Ishikawa (cell line): ENCODE data around the gene PLN.

ENCODE experiments used
- CEBPB ChIP-seq: IDR thresholded peaks from 2 replicates; pipeline ENCODE4 v1.6.1; 2012
- RAD21 ChIP-seq: IDR thresholded peaks from 2 replicates; pipeline ENCODE4 v1.6.1; 2012; ENCODE audit warnings: low read depth
- TAF1 ChIP-seq: IDR thresholded peaks from 2 replicates; pipeline ENCODE4 v1.6.1; 2012; ENCODE audit warnings: low read depth, mild to moderate bottlenecking
- TCF12 ChIP-seq: IDR thresholded peaks from 2 replicates; pipeline ENCODE4 v1.6.1; 2012; ENCODE audit warnings: low read depth
- TEAD4 ChIP-seq: IDR thresholded peaks from 2 replicates; pipeline ENCODE4 v1.6.1; 2012
- YY1 ChIP-seq: IDR thresholded peaks from 2 replicates; pipeline ENCODE4 v1.6.1; 2012; ENCODE audit warnings: low read depth
- ZBTB7A ChIP-seq: IDR thresholded peaks from 2 replicates; pipeline ENCODE4 v1.6.1; 2012; ENCODE audit warnings: low read depth
- TF ChIP-seq, protein P1 (sequence below): IDR thresholded peaks from 2 replicates; pipeline ENCODE4 v1.6.1; 2012
- TF ChIP-seq, protein P2 (sequence below): IDR thresholded peaks from 2 replicates; pipeline ENCODE4 v1.6.1; 2012
- TF ChIP-seq, protein P3 (sequence below): IDR thresholded peaks from 2 replicates; pipeline ENCODE4 v1.6.1; 2012; ENCODE audit warnings: low read depth, mild to moderate bottlenecking

GRCh38 chr6:118544105-118544504 lies 4.0 kb upstream of the PLN start:
- no peak for TF ChIP-seq TEAD4
- TF ChIP-seq RAD21 = no peak
- TF ChIP-seq, protein P1, sequence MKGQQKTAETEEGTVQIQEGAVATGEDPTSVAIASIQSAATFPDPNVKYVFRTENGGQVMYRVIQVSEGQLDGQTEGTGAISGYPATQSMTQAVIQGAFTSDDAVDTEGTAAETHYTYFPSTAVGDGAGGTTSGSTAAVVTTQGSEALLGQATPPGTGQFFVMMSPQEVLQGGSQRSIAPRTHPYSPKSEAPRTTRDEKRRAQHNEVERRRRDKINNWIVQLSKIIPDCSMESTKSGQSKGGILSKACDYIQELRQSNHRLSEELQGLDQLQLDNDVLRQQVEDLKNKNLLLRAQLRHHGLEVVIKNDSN = no peak
- TF ChIP-seq YY1 = no peak
- TF ChIP-seq CEBPB = no peak
- TF ChIP-seq, protein P2, sequence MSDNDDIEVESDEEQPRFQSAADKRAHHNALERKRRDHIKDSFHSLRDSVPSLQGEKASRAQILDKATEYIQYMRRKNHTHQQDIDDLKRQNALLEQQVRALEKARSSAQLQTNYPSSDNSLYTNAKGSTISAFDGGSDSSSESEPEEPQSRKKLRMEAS = no peak
- TF ChIP-seq, protein P3, sequence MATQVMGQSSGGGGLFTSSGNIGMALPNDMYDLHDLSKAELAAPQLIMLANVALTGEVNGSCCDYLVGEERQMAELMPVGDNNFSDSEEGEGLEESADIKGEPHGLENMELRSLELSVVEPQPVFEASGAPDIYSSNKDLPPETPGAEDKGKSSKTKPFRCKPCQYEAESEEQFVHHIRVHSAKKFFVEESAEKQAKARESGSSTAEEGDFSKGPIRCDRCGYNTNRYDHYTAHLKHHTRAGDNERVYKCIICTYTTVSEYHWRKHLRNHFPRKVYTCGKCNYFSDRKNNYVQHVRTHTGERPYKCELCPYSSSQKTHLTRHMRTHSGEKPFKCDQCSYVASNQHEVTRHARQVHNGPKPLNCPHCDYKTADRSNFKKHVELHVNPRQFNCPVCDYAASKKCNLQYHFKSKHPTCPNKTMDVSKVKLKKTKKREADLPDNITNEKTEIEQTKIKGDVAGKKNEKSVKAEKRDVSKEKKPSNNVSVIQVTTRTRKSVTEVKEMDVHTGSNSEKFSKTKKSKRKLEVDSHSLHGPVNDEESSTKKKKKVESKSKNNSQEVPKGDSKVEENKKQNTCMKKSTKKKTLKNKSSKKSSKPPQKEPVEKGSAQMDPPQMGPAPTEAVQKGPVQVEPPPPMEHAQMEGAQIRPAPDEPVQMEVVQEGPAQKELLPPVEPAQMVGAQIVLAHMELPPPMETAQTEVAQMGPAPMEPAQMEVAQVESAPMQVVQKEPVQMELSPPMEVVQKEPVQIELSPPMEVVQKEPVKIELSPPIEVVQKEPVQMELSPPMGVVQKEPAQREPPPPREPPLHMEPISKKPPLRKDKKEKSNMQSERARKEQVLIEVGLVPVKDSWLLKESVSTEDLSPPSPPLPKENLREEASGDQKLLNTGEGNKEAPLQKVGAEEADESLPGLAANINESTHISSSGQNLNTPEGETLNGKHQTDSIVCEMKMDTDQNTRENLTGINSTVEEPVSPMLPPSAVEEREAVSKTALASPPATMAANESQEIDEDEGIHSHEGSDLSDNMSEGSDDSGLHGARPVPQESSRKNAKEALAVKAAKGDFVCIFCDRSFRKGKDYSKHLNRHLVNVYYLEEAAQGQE = no peak
- TF ChIP-seq TAF1 = no peak
- no peak for TF ChIP-seq ZBTB7A
- TF ChIP-seq TCF12 = no peak
